H9 (cell line): ENCODE results near the gene JPH2. TPM values are rescaled to one million over a fixed set of nuclear protein-coding genes. Genes with fewer than 3 reads are reported as not detected.

Experiments used
- DNase-seq: peaks from one replicate; pipeline ENCODE4 v3.0.0-alpha.2; 2017
- H2AFZ ChIP-seq: one replicate; pipeline ENCODE4 v1.6.1; 2013; ENCODE audit warnings: mild to moderate bottlenecking, low read length, control low read depth, moderate library complexity
- H2AK5ac ChIP-seq: 2 replicates; pipeline ENCODE4 v1.6.1; 2013; ENCODE audit warnings: low read length, control low read depth, mixed read lengths; ENCODE audit not compliant: insufficient read length
- H2BK120ac ChIP-seq: one replicate; pipeline ENCODE4 v1.6.1; 2013; ENCODE audit warnings: low read depth, mild to moderate bottlenecking, low read length, control low read depth, inconsistent platforms; ENCODE audit not compliant: poor library complexity, severe bottlenecking
- H2BK12ac ChIP-seq: 2 replicates; pipeline ENCODE4 v1.6.1; 2013; ENCODE audit warnings: low read length, control low read depth, mixed read lengths, low read depth; ENCODE audit not compliant: insufficient read length
- H2BK15ac ChIP-seq: 2 replicates; pipeline ENCODE4 v1.6.1; 2013; ENCODE audit warnings: low read depth, low read length, control low read depth
- H2BK20ac ChIP-seq: one replicate; pipeline ENCODE4 v1.6.1; 2013; ENCODE audit warnings: low read depth, mild to moderate bottlenecking, low read length, control low read depth, inconsistent platforms; ENCODE audit not compliant: poor library complexity, severe bottlenecking
- H2BK5ac ChIP-seq: 2 replicates; pipeline ENCODE4 v1.6.1; 2013; ENCODE audit warnings: low read length, control low read depth, mixed read lengths; ENCODE audit not compliant: insufficient read length
- H3K14ac ChIP-seq: 2 replicates; pipeline ENCODE4 v1.6.1; 2013; ENCODE audit warnings: low read length, control low read depth; ENCODE audit not compliant: insufficient read depth
- H3K18ac ChIP-seq: 2 replicates; pipeline ENCODE4 v1.6.1; 2013; ENCODE audit warnings: low read depth, mild to moderate bottlenecking, mixed read lengths, low read length, control low read depth; ENCODE audit not compliant: insufficient read length
- H3K23ac ChIP-seq: 2 replicates; pipeline ENCODE4 v1.6.1; 2013; ENCODE audit warnings: low read length, control low read depth, mixed read lengths, low read depth; ENCODE audit not compliant: insufficient read length
- H3K23me2 ChIP-seq: 2 replicates; pipeline ENCODE4 v1.6.1; 2013; ENCODE audit warnings: low read depth, mild to moderate bottlenecking, mixed read lengths, low read length, control low read depth; ENCODE audit not compliant: insufficient read length, poor library complexity, severe bottlenecking
- H3K27ac ChIP-seq: 2 replicates; pipeline ENCODE4 v1.5.1; 2013; ENCODE audit warnings: low read length, control low read depth, mixed read lengths, low read depth; ENCODE audit not compliant: insufficient read length
- H3K27me3 ChIP-seq: 2 replicates; pipeline ENCODE4 v1.6.1; 2013; ENCODE audit warnings: low read length, control low read depth, inconsistent platforms; ENCODE audit not compliant: insufficient read depth
- H3K4ac ChIP-seq: 2 replicates; pipeline ENCODE4 v1.6.1; 2013; ENCODE audit warnings: low read depth, mild to moderate bottlenecking, control low read depth, inconsistent platforms, low read length, moderate library complexity
- H3K4me1 ChIP-seq: 2 replicates; pipeline ENCODE4 v1.6.1; 2013; ENCODE audit warnings: low read length, control low read depth, inconsistent platforms; ENCODE audit not compliant: insufficient read depth
- H3K4me2 ChIP-seq: 2 replicates; pipeline ENCODE4 v1.6.1; 2013; ENCODE audit warnings: low read length, control low read depth, mixed read lengths; ENCODE audit not compliant: insufficient read length, insufficient read depth
- H3K56ac ChIP-seq: 2 replicates; pipeline ENCODE4 v1.6.1; 2013; ENCODE audit warnings: low read depth, mild to moderate bottlenecking, mixed read lengths, low read length, control low read depth; ENCODE audit not compliant: insufficient read length
- H3K79me1 ChIP-seq: 2 replicates; pipeline ENCODE4 v1.6.1; 2013; ENCODE audit warnings: low read depth, mild to moderate bottlenecking, moderate library complexity, low read length, control low read depth, inconsistent platforms; ENCODE audit not compliant: insufficient read depth, poor library complexity, severe bottlenecking
- H3K79me2 ChIP-seq: 2 replicates; pipeline ENCODE4 v1.6.1; 2013; ENCODE audit warnings: low read length, control low read depth, inconsistent platforms; ENCODE audit not compliant: insufficient read depth
- H3K9ac ChIP-seq: 2 replicates; pipeline ENCODE4 v1.6.1; 2013; ENCODE audit warnings: low read length, control low read depth, mixed read lengths; ENCODE audit not compliant: insufficient read length; ENCODE audit errors: extremely low read depth
- H3K9me3 ChIP-seq: one replicate; pipeline ENCODE4 v1.6.1; 2013; ENCODE audit warnings: low read depth, low read length, inconsistent platforms; ENCODE audit not compliant: control insufficient read depth
- H3T11ph ChIP-seq: one replicate; pipeline ENCODE4 v1.6.1; 2013; ENCODE audit warnings: mild to moderate bottlenecking, low read length, control low read depth, inconsistent platforms
- H4K20me1 ChIP-seq: one replicate; pipeline ENCODE4 v1.6.1; 2013; ENCODE audit not compliant: control insufficient read depth, insufficient read length, insufficient read depth
- H4K5ac ChIP-seq: 2 replicates; pipeline ENCODE4 v1.6.1; 2013; ENCODE audit warnings: low read depth, mild to moderate bottlenecking, mixed read lengths, low read length, control low read depth; ENCODE audit not compliant: insufficient read length
- H4K8ac ChIP-seq: replicated peaks from 2 replicates; pipeline ENCODE4 v1.6.1; 2013; ENCODE audit warnings: low read length, control low read depth, mixed read lengths, low read depth; ENCODE audit not compliant: insufficient read length
- H4K91ac ChIP-seq: 2 replicates; pipeline ENCODE4 v1.6.1; 2013; ENCODE audit warnings: low read depth, mild to moderate bottlenecking, moderate library complexity, mixed read lengths, low read length, control low read depth; ENCODE audit not compliant: insufficient read length
- H3K27ac Mint-ChIP-seq, 3 experiments: 2 replicates in 2 of 3; 3 replicates in 1 of 3; pipeline ENCODE4 v1.8.0; 2020 to 2021; ENCODE audit warnings: mixed read lengths in 3 of 3, mild to moderate bottlenecking in 1 of 3, moderate library complexity in 1 of 3
- H3K27me3 Mint-ChIP-seq: 2 replicates; pipeline ENCODE4 v1.8.0; 2021; ENCODE audit warnings: low read depth, mild to moderate bottlenecking, moderate library complexity, mixed read lengths
- H3K36me3 Mint-ChIP-seq, 3 experiments: 2 replicates in 2 of 3; 3 replicates in 1 of 3; pipeline ENCODE4 v1.8.0; 2020 to 2021; ENCODE audit warnings: low read depth in 3 of 3, mixed read lengths in 3 of 3; ENCODE audit not compliant: insufficient read depth in 1 of 3
- H3K4me1 Mint-ChIP-seq, 2 experiments: 2 replicates each; pipeline ENCODE4 v1.8.0; 2020; ENCODE audit warnings: mixed read lengths in 2 of 2
- H3K4me3 Mint-ChIP-seq, 2 experiments: 2 replicates in 1 of 2; 3 replicates in 1 of 2; pipeline ENCODE4 v1.8.0; 2020 to 2021; ENCODE audit warnings: mild to moderate bottlenecking in 2 of 2, mixed read lengths in 2 of 2, moderate library complexity in 1 of 2
- H3K9me3 Mint-ChIP-seq, 2 experiments: 2 replicates in 1 of 2; 3 replicates in 1 of 2; pipeline ENCODE4 v1.8.0; 2020; ENCODE audit warnings: mild to moderate bottlenecking in 2 of 2, mixed read lengths in 2 of 2, moderate library complexity in 1 of 2
- WGBS: extraction: QIAGEN DNeasy Blood & Tissue Kit; methylation state at CpG from one replicate; pipeline ENCODE4 v1.1.7; 2013; ENCODE audit warnings: missing lambda C conversion rate, low lambda C conversion rate, mixed read lengths; ENCODE audit not compliant: insufficient read length; ENCODE audit errors: extremely low coverage; 5-methylcytosine and 5-hydroxymethylcytosine counted together
- total RNA-seq: library from RNA; stranded (reverse); gene quantifications from 2 replicates; pipeline ENCODE4 v1.2.1, GENCODE V29; 2021
- TF ChIP-seq, protein P1 (sequence below): fragments of 200-600 bp; sonication (generic); conservative IDR thresholded peaks from 3 replicates; pipeline ENCODE4 v1.8.0; 2021; ENCODE audit warnings: antibody characterized with exemption, mild to moderate bottlenecking

JPH2 gene
- total RNA-seq, 1 experiment from 2014 or later, result 0.31 TPM

DNA sequence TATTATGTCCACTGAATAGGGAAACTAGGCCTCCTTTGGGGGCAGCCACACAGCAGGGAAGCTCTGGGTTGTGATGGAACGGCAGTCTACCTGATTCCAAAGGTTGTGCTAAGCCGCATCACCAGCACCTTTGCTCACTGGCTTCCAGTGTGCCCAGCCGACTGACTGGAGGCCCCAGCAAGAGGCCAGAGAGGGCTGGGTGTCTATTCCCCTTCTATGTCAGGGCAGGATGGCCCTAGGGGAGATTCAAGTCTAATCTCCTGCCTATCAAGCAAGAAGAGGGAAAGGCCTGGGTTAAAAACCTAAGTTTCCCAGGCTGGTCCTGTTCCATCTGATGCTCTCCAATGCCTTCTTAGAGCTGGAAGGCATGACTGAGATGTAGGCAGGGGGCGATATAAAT is 53.6 kb downstream of the JPH2 start:
- WGBS, result no CpG with 5 or more reads among the region's 4 CpGs
- no peaks in the 10 kb centered on the region for H4K20me1 ChIP-seq

More for the DNA sequence above, 53.6 kb downstream of the JPH2 start:
- Histone ChIP-seq H3K9me3 (no peaks in the 10 kb centered on the region), H2BK15ac (0 out of 2 replicates have a peak overlapping the region, but pooled peaks have one; percentile 37), H3K4ac (no peak overlapping the region), H4K91ac (no peak overlapping the region), H3K23me2 (no peaks in the 10 kb centered on the region), H2BK120ac (no peak overlapping the region), H3T11ph (no peak overlapping the region), H2AFZ (no peak overlapping the region), H3K23ac (no peak overlapping the region), H3K56ac (no peak overlapping the region), H3K79me2 (no peaks in the 10 kb centered on the region), H4K5ac (no peak overlapping the region), H2BK12ac (no peak overlapping the region), H2BK20ac (no peak overlapping the region), H2AK5ac (no peak overlapping the region), H3K4me1 (0 out of 2 replicates have a peak, but pooled peaks cover 3% of the 10 kb centered on the region), H3K27ac (no peak overlapping the region), H3K79me1 (no peaks in the 10 kb centered on the region), H2BK5ac (no peak overlapping the region), H3K14ac (no peak overlapping the region), H3K9ac (no peak overlapping the region), H3K18ac (no peak overlapping the region), H3K27me3 (no peaks in the 10 kb centered on the region), H3K4me2 (no peak overlapping the region), H4K8ac (no peak overlapping the region)
- Mint-ChIP-seq H3K4me3 (no peak overlapping the region), H3K27me3 (no peaks in the 10 kb centered on the region; the same call in none of the 2 replicates), H3K4me1 (peaks cover 11 to 23% of the 10 kb centered on the region in 2 experiments), H3K36me3 (no peaks in the 10 kb centered on the region; a peak in 1 of 7 replicates), H3K27ac (no peak overlapping the region; a peak in 1 of 7 replicates), H3K9me3 (no peaks in the 10 kb centered on the region)
- TF ChIP-seq, protein P1, sequence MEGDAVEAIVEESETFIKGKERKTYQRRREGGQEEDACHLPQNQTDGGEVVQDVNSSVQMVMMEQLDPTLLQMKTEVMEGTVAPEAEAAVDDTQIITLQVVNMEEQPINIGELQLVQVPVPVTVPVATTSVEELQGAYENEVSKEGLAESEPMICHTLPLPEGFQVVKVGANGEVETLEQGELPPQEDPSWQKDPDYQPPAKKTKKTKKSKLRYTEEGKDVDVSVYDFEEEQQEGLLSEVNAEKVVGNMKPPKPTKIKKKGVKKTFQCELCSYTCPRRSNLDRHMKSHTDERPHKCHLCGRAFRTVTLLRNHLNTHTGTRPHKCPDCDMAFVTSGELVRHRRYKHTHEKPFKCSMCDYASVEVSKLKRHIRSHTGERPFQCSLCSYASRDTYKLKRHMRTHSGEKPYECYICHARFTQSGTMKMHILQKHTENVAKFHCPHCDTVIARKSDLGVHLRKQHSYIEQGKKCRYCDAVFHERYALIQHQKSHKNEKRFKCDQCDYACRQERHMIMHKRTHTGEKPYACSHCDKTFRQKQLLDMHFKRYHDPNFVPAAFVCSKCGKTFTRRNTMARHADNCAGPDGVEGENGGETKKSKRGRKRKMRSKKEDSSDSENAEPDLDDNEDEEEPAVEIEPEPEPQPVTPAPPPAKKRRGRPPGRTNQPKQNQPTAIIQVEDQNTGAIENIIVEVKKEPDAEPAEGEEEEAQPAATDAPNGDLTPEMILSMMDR, result no peak
- no peak for DNase-seq
